Measurements from ENCODE around the gene DRG1.
"Not testable (repeated sequence)": the region's sequence is repeated elsewhere in the genome, so short reads cannot be mapped to it uniquely, and the experiment has no call there.

Gene DRG1

DNA sequence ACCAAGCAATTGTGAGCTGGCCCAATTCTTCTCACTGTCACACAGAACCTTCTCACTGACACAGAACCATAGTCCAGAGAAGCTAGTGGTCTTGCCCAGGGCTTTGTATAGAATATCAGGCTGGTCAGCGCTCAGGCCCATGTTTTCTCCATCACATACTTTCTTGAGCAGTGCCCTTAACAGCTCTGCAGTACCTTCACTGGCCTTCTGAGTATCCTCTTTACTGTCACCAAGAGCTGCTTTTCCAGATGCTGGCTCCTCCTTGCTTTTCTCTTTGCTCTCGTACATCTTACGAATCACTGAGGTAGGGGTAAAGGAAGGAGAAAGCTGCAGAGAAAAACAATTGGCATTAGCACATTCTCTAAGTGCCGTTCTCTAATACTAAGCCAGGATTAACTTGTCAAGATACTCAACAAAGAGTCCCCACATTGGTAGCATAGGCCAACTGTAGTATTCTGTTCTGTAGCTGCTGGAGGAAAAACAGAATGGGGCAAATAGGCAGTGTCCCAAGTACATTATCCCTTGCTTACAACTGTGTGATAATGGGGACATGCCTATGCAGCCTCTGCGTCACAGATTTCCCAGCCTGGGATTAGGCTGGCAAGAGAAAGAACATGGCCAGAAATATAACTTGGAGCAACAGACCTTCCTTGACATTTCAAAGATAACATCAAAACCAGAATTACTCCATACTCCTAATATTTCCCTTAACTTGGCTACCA is 43.5 kb downstream of the DRG1 start:
- no peak for DNase-seq (ENCODE audit: low read depth)

DNA sequence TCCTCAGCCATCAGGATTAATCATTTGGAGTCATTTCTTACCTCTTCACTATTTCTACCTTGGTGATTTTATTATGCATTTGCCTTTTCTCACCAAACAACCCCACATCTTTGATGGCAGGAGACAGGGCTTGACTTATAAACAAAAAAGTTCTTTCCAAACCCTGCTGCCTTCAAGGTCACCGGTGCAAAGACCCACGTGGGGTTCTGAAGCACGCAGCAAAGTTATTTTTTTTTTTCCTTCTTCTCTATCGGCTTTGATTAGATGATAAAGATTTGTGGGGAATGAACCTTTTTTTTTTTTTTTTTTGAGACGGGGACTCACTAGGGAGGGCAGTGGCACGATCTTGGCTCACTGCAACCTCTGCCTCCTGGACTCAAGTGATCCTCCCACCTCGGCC is 44.1 kb downstream of the DRG1 start:
- no peak for DNase-seq (ENCODE audit: low read depth)

DNA sequence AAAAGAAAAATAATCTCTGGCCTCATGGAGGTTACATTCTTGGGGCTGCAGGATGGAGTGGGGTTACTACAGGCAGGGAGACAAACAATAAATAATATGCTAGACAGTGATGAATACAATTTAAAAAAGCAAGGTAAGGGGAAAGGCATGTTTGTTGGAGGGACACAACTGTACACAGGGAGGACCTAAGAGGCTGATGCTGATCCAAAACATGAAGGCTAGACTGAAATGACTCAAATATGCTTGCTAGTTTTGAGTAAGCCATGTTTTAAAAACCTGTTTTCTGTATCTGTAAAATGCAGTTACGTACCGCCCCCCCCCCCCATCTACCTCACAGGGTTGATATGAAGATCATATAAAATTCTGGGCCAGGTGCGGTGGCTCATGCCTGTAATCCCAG is 46.2 kb downstream of the DRG1 start:
- DNase-seq (ENCODE audit: low read depth) = no peak

DNA sequence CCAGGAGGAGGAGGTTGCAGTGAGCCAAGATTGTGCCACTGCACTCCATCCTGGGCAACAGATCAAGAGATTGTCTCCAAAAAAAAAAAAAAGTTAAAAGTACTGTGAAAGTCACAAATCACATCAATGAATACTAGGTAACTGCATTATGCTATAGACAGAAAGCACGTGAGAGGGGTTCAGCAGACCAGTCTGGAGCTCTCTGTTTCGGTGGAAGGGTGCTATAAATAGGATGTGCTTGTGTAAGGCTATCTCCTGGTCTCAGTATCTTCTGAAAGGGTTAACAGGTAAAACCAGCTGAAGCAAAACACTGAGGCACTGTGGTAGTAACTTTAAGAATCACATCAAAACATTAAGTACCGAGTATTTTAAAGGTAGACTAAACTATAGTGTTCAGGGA is 46.8 kb downstream of the DRG1 start:
- DNase-seq (ENCODE audit: low read depth) = no peak

DNA sequence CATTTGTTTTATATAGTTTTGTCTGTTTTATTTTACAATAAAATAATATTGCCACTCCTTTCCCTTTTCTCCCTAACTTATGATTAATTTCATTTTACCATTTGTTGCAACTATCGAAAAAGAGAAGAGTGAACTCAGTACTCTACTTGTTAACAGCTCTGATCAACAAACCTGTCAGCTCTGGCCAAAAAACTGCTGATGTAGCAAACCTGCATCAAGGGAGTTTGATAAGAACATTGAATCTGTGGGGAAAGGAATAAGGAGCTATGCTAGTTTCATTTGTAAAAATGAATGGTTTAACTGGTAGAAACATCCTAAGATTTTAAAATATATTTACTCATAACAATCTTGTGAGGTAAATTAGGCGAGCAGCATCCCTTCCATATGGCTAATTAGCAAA is 47.4 kb downstream of the DRG1 start:
- no peak for DNase-seq (ENCODE audit: low read depth)

DNA sequence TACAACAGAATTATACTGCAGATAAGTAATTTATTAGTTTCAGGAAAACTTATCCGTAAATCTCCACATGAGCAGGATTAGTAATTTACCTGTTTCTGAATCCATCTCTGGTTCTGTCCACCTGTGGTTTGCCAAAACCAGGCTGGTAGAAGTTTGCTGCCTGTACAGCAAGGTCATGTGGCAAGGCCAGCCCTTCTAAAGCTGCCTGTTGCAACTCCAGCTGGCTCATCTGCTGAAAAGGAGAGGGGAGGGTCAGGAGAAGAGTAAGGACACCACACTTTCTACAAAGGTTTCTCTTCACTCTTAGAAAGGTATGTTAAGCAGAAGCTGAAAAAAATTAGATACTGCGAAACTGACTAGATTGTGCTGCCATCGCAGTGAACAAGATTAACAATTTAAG is 47.9 kb downstream of the DRG1 start:
- no peak for DNase-seq (ENCODE audit: low read depth)

DNA sequence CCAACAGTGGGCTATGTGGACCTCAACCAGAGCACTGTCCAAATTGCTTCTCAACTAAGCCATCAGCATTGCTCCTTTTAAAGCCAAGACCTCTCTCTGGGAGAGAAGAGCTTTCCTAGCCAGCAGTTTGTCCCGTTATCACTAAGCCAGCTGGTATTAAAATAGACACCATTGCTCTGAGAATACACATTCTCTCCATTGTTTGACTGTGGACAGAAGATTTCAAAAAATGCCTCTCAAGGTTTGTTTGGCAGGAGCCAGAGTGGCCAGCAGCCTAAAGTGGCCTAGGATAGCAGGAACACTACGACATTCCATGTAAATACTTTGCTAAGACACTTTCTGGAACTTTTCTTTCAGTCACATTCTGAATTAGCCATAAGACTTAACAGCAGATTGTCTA is 49.0 kb downstream of the DRG1 start:
- no peak for DNase-seq (ENCODE audit: low read depth)

DNA sequence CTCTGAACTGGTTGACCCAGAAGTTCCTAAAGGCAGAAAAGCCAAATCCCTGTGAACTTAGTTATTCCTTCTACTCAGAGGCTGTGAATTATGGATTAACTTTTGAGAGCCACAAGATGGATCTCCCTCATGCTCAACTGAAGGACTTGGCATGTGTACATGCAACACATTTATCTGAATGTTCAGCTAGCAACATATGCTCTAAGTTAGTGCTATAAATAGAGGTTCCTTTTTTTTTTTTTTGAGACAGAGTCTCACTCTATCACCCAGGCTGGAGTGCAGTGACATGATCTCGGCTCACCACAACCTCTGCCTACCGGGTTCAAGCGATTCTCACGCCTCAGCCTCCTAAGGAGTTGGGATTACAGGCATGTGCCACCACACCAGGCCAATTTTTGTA is 50.1 kb downstream of the DRG1 start:
- no peak for DNase-seq (ENCODE audit: low read depth)

DNA sequence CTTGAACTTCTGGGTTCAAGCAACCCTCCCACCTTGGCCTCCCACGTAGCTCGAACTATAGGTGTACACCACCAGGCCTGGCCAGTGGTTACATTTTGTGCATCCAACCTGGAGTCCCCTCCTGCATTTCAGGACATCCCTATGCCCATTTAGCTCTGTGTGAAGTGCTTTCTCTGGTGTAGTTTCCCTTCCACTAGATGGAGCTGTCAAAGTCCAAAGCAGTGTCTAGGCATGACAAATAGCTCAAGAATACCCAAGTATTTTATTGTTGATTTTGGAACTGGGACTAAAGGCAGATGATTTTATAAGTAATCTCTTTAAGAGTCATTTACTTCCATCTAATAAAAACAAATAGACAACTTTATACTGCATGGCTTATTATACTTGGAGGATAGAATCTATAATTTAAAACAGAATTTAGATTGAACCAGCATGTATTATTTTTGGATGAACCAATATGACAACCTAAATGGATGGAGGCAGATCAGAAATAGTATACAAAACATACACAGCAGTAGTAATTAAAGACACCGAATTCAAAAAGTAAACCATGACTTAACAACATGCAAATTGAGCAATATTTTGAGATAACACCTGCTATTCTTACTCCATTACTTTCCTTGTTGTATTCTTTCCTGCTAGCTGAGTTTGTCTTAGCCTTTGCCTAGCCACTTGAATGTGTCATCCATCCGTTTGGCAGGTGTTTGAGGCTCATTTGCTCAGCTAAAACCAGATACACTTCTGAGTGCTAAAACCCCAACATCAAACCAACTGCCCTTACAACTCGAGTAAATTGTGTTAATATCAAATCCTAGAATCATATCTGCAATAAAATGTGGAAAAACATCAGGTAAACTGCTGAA is 52.5 kb downstream of the DRG1 start:
- DNase-seq (ENCODE audit: low read depth) = no peak

DNA sequence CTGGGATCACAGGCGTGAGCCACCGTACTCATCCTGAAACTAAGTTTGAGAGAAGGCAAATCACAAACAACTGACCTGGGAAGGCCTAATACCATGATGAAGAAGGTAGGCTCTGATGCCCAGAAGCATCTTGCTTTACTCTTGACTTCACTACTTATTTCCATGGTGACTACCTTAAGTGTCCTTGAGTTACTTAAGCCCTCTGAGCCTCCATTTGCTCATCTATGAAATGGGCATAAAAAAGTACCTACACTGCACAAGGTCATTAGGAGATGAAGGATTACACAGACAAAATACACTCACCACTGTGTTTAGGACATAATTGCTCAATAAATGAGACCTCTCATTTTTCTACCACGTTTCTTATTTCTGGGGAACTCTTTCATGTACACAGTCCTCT is 62.3 kb downstream of the DRG1 start:
- no peak for DNase-seq (ENCODE audit: low read depth)

DNA sequence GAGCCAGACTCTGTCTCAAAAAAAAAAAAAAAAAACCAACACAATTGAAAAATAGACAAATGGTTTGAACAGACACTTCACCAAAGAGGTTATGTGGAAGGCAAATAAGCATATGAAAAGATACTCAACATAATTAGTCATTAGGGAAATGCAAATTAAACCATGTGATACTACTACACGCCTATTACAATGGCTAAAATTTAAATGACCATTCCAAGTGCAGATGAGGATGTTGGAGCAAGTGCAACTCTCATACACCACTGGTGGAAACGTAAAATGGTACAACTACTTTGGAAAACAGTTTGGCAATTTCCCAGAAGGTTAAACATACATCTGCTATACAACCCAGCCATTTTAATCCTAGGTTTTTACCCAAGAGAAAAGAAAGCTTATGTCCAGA is 65.9 kb downstream of the DRG1 start:
- DNase-seq (ENCODE audit: low read depth) = no peak

DNA sequence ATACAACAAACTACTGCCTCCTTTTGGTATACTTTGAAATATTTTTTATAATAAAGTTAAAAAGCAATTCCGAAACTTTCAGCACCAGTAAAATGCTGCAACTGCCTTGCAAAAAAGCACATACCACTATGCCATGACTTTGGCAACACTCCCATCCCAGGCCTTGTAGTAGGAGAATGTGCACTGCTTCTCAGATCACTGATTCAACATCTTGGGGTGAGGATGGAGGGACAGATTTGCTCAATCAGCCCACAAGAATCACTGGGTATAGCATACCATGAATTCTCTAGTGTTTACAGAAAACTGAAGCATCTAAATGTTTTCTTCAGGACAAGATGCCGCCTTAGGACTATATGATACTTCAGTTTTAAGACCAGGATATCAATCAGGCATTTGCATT is 75.3 kb downstream of the DRG1 start:
- no peak for DNase-seq (ENCODE audit: low read depth)

DNA sequence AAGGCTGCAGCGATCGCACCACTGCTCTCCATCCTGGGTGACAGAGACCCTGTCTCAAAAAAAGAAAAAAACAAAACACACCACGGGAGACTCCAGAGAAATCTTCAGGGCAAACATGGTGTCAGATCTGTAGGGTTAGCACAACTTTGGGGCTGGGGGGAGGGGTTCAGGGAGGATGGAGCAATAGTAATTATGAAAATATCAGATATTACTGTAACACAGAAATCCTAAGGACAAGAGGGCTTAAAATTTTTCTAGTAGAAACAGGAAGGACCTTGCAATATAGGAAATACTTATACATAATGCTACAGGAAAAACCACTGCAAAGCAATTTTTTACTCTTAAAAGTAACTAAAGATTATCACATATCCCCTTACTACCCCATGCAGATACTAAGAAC is 76.4 kb downstream of the DRG1 start:
- DNase-seq (ENCODE audit: low read depth) = no peak

DNA sequence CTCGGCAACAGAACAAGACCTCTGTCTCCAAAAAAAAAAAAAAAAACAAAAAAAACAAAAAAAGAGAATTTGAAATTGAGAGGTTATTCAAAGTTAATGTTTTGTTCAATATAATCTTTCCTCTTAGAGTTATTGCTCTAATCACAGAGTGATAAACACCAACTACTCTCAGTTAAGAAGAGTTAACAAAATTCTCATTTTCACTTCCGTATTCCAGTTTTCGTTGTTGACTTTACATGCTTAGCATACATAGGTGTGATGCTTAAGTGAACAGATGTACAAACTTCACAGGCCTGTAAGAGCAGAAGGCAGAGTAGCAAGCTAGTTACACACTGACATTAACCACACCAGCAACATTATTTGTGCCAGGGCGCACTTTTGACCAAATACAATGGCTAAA is 77.9 kb downstream of the DRG1 start:
- no peak for DNase-seq (ENCODE audit: low read depth)

DNA sequence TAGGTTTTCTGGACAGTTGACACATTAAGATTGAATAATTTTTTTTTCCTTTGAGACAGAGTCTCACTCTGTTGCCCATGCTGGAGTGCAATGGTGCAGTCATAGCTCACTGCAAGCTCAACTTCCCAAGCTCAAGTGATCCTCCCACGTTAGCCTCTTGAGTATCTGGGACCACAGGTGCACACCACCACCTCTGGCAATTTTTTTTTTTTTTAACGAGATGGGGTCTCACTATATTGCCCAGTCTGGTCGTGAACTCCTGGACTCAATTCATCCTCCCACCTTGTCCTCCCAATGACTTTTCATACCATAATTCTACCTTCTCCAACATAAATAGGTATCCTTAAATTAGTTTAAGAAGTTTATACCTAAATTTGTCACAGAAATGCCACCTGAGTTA is 81.7 kb downstream of the DRG1 start:
- no peak for DNase-seq (ENCODE audit: low read depth)

DNA sequence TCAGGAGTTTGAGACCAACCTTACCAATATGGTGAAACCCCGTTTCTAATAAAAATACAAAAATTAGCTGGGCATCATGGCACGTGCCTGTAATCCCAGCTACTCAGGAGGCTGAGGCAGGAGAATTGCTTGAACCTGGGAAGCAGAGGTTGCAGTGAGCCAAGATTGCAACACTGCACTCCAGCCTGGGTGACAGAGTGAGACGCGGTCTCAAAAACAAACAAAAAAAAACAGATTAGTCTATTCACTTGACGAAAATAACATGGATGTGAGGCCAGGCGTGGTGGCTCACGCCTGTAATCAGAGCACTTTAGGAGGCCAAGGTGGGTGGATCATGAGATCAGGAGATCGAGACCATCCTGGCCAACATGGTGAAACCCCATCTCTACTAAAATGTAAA is 83.1 kb downstream of the DRG1 start:
- DNase-seq (ENCODE audit: low read depth) = not testable (repeated sequence)
